CD14-positive monocyte (primary cell): ENCODE data around the gene INO80D. TPM values are rescaled to one million over a fixed set of nuclear protein-coding genes. Genes with fewer than 3 reads are reported as not detected.
"Not testable (repeated sequence)": the region's sequence is repeated elsewhere in the genome, so short reads cannot be mapped to it uniquely, and the experiment has no call there.

Experiments
- DNase-seq, 3 donors: peaks; one replicate each; pipeline ENCODE4 v3.0.0-alpha.2; 2011 to 2022
- H2AFZ ChIP-seq: 2 replicates; pipeline ENCODE4 v1.6.0; 2012; ENCODE audit warnings: mild to moderate bottlenecking, low read depth, low read length, inconsistent platforms; ENCODE audit not compliant: insufficient read depth, poor library complexity, severe bottlenecking
- H3K27ac ChIP-seq, 2 donors: 1 replicate in 1 of 2; 2 replicates in 1 of 2; pipeline ENCODE4 v1.5.1; 2012 to 2013; ENCODE audit warnings: low read length in 2 of 2, control low read depth in 1 of 2, inconsistent platforms in 1 of 2, low read depth in 1 of 2, mild to moderate bottlenecking in 1 of 2
- H3K27me3 ChIP-seq, 2 donors: one replicate each; pipeline versions ENCODE4 v1.6.0 to v1.6.1; 2011 to 2013; ENCODE audit warnings: low read length in 2 of 2; ENCODE audit not compliant: control insufficient read depth in 2 of 2, insufficient read depth in 2 of 2
- H3K36me3 ChIP-seq, 2 donors: replicated peaks in 1 of 2; 1 replicate in 1 of 2; 2 replicates in 1 of 2; pipeline versions ENCODE4 v1.5.1 to v1.6.1; 2012 to 2013; ENCODE audit warnings: low read length in 2 of 2, control low read depth in 1 of 2, inconsistent platforms in 1 of 2, mild to moderate bottlenecking in 1 of 2; ENCODE audit not compliant: insufficient read depth in 2 of 2, control insufficient read depth in 1 of 2
- H3K4me1 ChIP-seq, 2 donors: 1 replicate in 1 of 2; 2 replicates in 1 of 2; pipeline versions ENCODE4 v1.5.1 to v1.6.1; 2012 to 2013; ENCODE audit warnings: low read length in 2 of 2, control low read depth in 1 of 2, inconsistent platforms in 1 of 2, mild to moderate bottlenecking in 1 of 2, moderate library complexity in 1 of 2; ENCODE audit not compliant: insufficient read depth in 2 of 2, control insufficient read depth in 1 of 2
- H3K4me2 ChIP-seq: replicated peaks from 2 replicates; pipeline ENCODE3; 2012; ENCODE audit warnings: low read length, moderate library complexity, mild to moderate bottlenecking; ENCODE audit not compliant: poor library complexity, severe bottlenecking; ENCODE audit errors: extremely low read depth
- H3K4me3 ChIP-seq, 3 experiments: fragments of 200-600 bp in 1 of 3; sonication (generic) in 1 of 3; replicated peaks in 1 of 3; 1 replicate in 2 of 3; 2 replicates in 1 of 3; pipeline ENCODE4 v1.5.1; 2011 to 2013; ENCODE audit warnings: low read length in 3 of 3, mild to moderate bottlenecking in 3 of 3, control low read depth in 2 of 3, low read depth in 2 of 3, inconsistent platforms in 1 of 3, moderate library complexity in 1 of 3
- H3K79me2 ChIP-seq: 2 replicates; pipeline ENCODE4 v1.6.0; 2012; ENCODE audit warnings: mild to moderate bottlenecking, control low read depth, inconsistent platforms, low read length, moderate library complexity; ENCODE audit not compliant: insufficient read depth
- H3K9ac ChIP-seq: 2 replicates; pipeline ENCODE4 v1.6.0; 2017; ENCODE audit warnings: low read length, mild to moderate bottlenecking; ENCODE audit not compliant: insufficient read depth, poor library complexity, severe bottlenecking
- H3K9me3 ChIP-seq, 2 donors: replicated peaks in 1 of 2; 1 replicate in 1 of 2; 2 replicates in 1 of 2; pipeline versions ENCODE4 v1.5.1 to v1.6.1; 2012 to 2013; ENCODE audit warnings: low read length in 2 of 2, control low read depth in 1 of 2; ENCODE audit not compliant: control insufficient read depth in 1 of 2, insufficient read depth in 1 of 2
- H4K20me1 ChIP-seq: 2 replicates; pipeline ENCODE4 v1.6.0; 2012; ENCODE audit warnings: mild to moderate bottlenecking, low read length, control low read depth, moderate library complexity; ENCODE audit not compliant: insufficient read depth
- H3K27ac Mint-ChIP-seq, 7 donors: one replicate each; pipeline ENCODE4 v1.8.0; 2020; ENCODE audit warnings: mild to moderate bottlenecking in 7 of 7, mixed read lengths in 7 of 7, moderate library complexity in 6 of 7, inconsistent platforms in 2 of 7
- H3K27me3 Mint-ChIP-seq, 3 donors: one replicate each; pipeline ENCODE4 v1.8.0; 2021 to 2022; ENCODE audit warnings: low read depth in 3 of 3, mild to moderate bottlenecking in 3 of 3, mixed read lengths in 3 of 3, moderate library complexity in 3 of 3, inconsistent platforms in 1 of 3
- H3K36me3 Mint-ChIP-seq, 2 donors: one replicate each; pipeline ENCODE4 v1.8.0; 2020; ENCODE audit warnings: mixed read lengths in 2 of 2, inconsistent platforms in 1 of 2, mild to moderate bottlenecking in 1 of 2
- H3K4me1 Mint-ChIP-seq: one replicate; pipeline ENCODE4 v1.8.0; 2020; ENCODE audit warnings: mild to moderate bottlenecking, mixed read lengths
- H3K4me3 Mint-ChIP-seq, 2 donors: one replicate each; pipeline ENCODE4 v1.8.0; 2020; ENCODE audit warnings: mild to moderate bottlenecking in 2 of 2, mixed read lengths in 2 of 2, moderate library complexity in 1 of 2
- H3K9me3 Mint-ChIP-seq, 7 donors: one replicate each; pipeline ENCODE4 v1.8.0; 2020 to 2022; ENCODE audit warnings: mixed read lengths in 7 of 7, mild to moderate bottlenecking in 6 of 7, moderate library complexity in 6 of 7, inconsistent platforms in 2 of 7
- CTCF ChIP-seq: fragments of 200-600 bp; IDR thresholded peaks from one replicate; pipeline ENCODE4 v1.8.0; 2022; ENCODE audit warnings: antibody characterized with exemption, mild to moderate bottlenecking
- WGBS: methylation state at CpG from one replicate; pipeline ENCODE4 v1.1.5; 2013; ENCODE audit warnings: missing lambda C conversion rate; ENCODE audit not compliant: insufficient coverage; 5-methylcytosine and 5-hydroxymethylcytosine counted together
- intact Hi-C, 2 donors: fragments of 100-400 bp; cut with micrococcal nuclease; formaldehyde crosslinking; loops; one replicate each; pipeline versions ENCODE4 v1.15.0 to v1.15.1; 2023
- polyA plus RNA-seq, 3 donors: library from polyadenylated mRNA; depleted of rRNA in 1 of 3; unstranded in 2 of 3; stranded (reverse) in 1 of 3; fragments of 300-500 nt in 2 of 3; fragments of >200 nt in 1 of 3; fragmentation: Illumina TruSeq in 2 of 3; gene quantifications; 1 replicate in 2 of 3; 2 replicates in 1 of 3; pipeline ENCODE4 v1.2.3, GENCODE V29; 2012 to 2021

INO80D gene
- polyA plus RNA-seq, 3 donors: 3.8 to 6.1 (median 4.4) TPM

GRCh38 chr2:206020171-206020570 lies 65.8 kb downstream of the INO80D start:
- Mint-ChIP-seq H3K4me3 (no peak overlapping the region), H3K36me3 (peaks cover 43 to 70% of the 10 kb centered on the region in 2 donors), H3K27ac (no peak overlapping the region), H3K9me3 (peaks cover 9 to 16% (median 12%) of the 10 kb centered on the region in 7 donors), H3K4me1 (no peaks in the 10 kb centered on the region), H3K27me3 (no peaks in the 10 kb centered on the region)
- no peaks in the 10 kb centered on the region for H3K4me1 ChIP-seq
- WGBS: no CpG with 5 or more reads among the region's 2 CpGs
- H3K4me3 ChIP-seq: no peak overlapping the region
- H3K9me3 ChIP-seq: peaks cover 10 to 18% of the 10 kb centered on the region in 2 donors
- H3K79me2 ChIP-seq: no peaks in the 10 kb centered on the region
- H2AFZ ChIP-seq: no peak overlapping the region
- no peaks in the 10 kb centered on the region for H4K20me1 ChIP-seq
- intact Hi-C loops: no loop called here
- TF ChIP-seq CTCF: no peak
- peaks cover 42 to 82% of the 10 kb centered on the region in 2 donors for H3K36me3 ChIP-seq
- DNase-seq: no peak
- no peak overlapping the region for H3K27ac ChIP-seq
- H3K4me2 ChIP-seq: no peak overlapping the region
- no peaks in the 10 kb centered on the region for H3K27me3 ChIP-seq
- H3K9ac ChIP-seq: no peak overlapping the region

GRCh38 chr2:206015746-206016145 lies 70.2 kb downstream of the INO80D start:
- H3K4me3 ChIP-seq, H3K4me3 Mint-ChIP-seq, H3K4me2 ChIP-seq, intact Hi-C loops, H3K79me2 ChIP-seq, H2AFZ ChIP-seq, DNase-seq, H3K27me3 ChIP-seq, H3K27me3 Mint-ChIP-seq, H3K4me1 Mint-ChIP-seq, H3K9ac ChIP-seq, H3K27ac ChIP-seq, H3K27ac Mint-ChIP-seq, H3K4me1 ChIP-seq, H4K20me1 ChIP-seq: not testable (repeated sequence)
- H3K9me3 ChIP-seq: peaks cover 10 to 18% of the 10 kb centered on the region in 2 donors
- WGBS: 100% methylated on average over 2 of the region's 2 CpGs
- H3K9me3 Mint-ChIP-seq: peaks cover 9 to 19% (median 12%) of the 10 kb centered on the region in 7 donors
- H3K36me3 ChIP-seq: peaks cover 55 to 92% of the 10 kb centered on the region in 2 donors
- H3K36me3 Mint-ChIP-seq: peaks cover 66 to 90% of the 10 kb centered on the region in 2 donors
